GM23248 (cell line): ENCODE results near the gene PRR23E.

Experiments
- EZH2 ChIP-seq: fragments of 200-600 bp; sonication (generic); IDR thresholded peaks from 2 replicates; pipeline ENCODE4 v1.6.1; 2018; ENCODE audit warnings: antibody characterized with exemption, mild to moderate bottlenecking; ENCODE audit not compliant: insufficient read depth, poor library complexity, severe bottlenecking
- EZH2phosphoT487 ChIP-seq: fragments of 200-600 bp; sonication (generic); IDR thresholded peaks from 2 replicates; pipeline ENCODE4 v1.6.1; 2018; ENCODE audit warnings: antibody characterized with exemption, moderate library complexity, mild to moderate bottlenecking, low read depth; ENCODE audit not compliant: insufficient read depth

DNA sequence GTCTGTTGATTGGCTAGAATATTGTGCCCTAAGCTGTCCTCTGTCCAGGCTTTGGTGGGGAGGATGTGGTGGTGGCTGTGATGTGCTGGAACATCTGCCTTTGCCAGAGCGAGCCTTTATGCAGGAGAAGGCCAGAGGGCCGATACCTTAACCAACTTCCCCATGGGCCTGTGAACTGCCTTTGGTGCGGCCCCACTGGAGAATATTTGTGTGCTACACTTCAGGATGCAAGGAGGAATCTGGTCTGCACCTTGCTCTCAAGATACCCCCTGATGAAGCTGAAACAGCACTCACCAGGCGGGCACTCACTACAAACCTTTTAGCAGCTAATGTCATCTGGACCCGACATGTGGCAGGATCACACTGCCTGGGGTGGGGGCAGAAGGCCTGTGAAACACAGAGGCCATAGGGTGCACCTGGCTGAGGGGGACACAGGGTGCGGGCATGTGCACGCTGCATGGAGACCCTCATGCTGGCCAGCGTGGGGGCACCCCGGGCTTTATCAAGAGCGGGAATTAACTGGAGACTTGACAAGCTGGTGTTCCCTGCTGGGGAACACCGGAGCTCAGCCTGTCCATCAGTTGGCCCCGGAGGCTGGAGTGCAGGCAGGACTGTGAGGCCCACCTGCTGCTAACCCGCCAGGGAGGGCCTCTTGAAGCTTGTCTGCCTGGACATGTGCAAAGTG is 16.4 kb downstream of the PRR23E start:
- TF ChIP-seq EZH2 (no peak), EZH2phosphoT487 (no peak)
